Brain microvascular endothelial cell (primary cell): Measurements from ENCODE around the gene NDRG3.

Experiments used
- DNase-seq: peaks from one replicate; pipeline ENCODE4 v3.0.0-alpha.2; 2020
- H3K27ac ChIP-seq: fragments of 250-450 bp; sonication (Bioruptor Pico); 2 replicates; pipeline ENCODE4 v1.5.1; 2020; ENCODE audit warnings: mild to moderate bottlenecking, moderate library complexity
- H3K27me3 ChIP-seq: fragments of 250-450 bp; sonication (Bioruptor Pico); replicated peaks from 2 replicates; pipeline ENCODE4 v1.5.1; 2020; ENCODE audit warnings: mild to moderate bottlenecking
- H3K36me3 ChIP-seq: fragments of 250-450 bp; sonication (Bioruptor Pico); replicated peaks from 2 replicates; pipeline ENCODE4 v1.5.1; 2020; ENCODE audit warnings: mild to moderate bottlenecking
- H3K4me3 ChIP-seq: 2 replicates; pipeline ENCODE4 v1.5.1; 2011; ENCODE audit warnings: low read depth, mild to moderate bottlenecking, control low read depth, low read length, moderate library complexity
- in situ Hi-C: cut with HindIII; loops from 2 replicates; pipeline ENCODE4 v1.10.0; 2017; ENCODE audit warnings: low sequenced_read_pairs, low pct_ligation_motif_present
- TF ChIP-seq, protein P1 (sequence below): IDR thresholded peaks from 2 replicates; pipeline ENCODE4 v1.5.1; 2011; ENCODE audit warnings: low read depth, mild to moderate bottlenecking, moderate library complexity, low read length, control low read depth, inconsistent platforms; ENCODE audit errors: missing control alignments

Gene NDRG3

GRCh38 chr20:36745234-36745926 is 510 bp downstream of the NDRG3 start:
- TF ChIP-seq, protein P1, sequence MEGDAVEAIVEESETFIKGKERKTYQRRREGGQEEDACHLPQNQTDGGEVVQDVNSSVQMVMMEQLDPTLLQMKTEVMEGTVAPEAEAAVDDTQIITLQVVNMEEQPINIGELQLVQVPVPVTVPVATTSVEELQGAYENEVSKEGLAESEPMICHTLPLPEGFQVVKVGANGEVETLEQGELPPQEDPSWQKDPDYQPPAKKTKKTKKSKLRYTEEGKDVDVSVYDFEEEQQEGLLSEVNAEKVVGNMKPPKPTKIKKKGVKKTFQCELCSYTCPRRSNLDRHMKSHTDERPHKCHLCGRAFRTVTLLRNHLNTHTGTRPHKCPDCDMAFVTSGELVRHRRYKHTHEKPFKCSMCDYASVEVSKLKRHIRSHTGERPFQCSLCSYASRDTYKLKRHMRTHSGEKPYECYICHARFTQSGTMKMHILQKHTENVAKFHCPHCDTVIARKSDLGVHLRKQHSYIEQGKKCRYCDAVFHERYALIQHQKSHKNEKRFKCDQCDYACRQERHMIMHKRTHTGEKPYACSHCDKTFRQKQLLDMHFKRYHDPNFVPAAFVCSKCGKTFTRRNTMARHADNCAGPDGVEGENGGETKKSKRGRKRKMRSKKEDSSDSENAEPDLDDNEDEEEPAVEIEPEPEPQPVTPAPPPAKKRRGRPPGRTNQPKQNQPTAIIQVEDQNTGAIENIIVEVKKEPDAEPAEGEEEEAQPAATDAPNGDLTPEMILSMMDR = no peak
- no peak overlapping the region for H3K27ac ChIP-seq
- H3K27me3 ChIP-seq = no peaks in the 10 kb centered on the region
- peak; percentile 0 for DNase-seq
- in situ Hi-C loops = no loop called here
- H3K4me3 ChIP-seq = peak overlapping the region; percentile 77
- H3K36me3 ChIP-seq = no peaks in the 10 kb centered on the region

DNA sequence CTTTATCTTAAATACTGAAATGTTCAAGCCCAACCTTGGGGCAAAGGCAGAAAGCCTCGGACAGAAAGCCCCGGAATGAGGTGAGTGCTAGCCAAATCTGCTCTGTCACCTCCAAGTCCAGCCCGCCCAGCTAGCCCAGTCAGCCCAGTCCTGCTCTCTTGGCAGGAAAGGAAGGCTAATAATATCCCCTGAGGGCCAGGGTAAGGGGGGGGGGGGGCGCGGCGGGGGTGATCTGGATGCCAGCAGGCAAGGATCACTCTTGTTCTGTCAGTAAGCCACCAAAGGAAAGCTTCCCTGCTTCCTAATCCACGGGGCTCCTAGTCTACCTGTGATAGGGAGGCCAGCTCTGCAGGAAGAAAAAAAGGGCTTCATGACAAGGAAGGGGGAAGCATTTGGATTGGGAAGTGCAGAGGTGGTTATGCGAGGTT is 1.1 kb downstream of the NDRG3 start:
- no peak overlapping the region for H3K27ac ChIP-seq
- TF ChIP-seq, protein P1 = no peak
- in situ Hi-C loops = no loop called here
- H3K4me3 ChIP-seq = peak overlapping the region; percentile 77
- H3K27me3 ChIP-seq = no peaks in the 10 kb centered on the region
- peak; percentile 5 for DNase-seq
- no peaks in the 10 kb centered on the region for H3K36me3 ChIP-seq

DNA sequence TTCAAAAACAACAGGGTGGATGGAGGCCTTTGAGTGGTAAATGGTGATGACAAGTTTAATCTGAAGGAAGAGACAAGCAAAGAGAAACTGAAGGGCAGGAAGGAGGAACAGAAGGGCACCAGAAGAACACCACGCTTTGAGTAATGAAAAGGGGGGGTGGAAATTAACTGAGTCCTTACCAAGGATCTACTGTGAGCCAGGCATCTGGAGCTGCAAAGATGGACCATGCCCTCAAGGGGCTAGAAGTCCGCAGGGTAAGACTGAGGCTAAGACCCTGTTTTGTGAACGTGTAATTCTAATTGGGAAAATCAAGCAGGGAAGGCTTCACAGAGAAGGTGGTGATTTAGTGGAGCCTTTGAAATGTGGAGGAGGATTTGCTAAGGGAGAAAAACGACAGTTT is 1.6 kb downstream of the NDRG3 start:
- H3K27ac ChIP-seq = no peak overlapping the region
- H3K27me3 ChIP-seq = no peaks in the 10 kb centered on the region
- TF ChIP-seq, protein P1 = no peak
- H3K4me3 ChIP-seq = no peak overlapping the region
- no peak for DNase-seq
- no peaks in the 10 kb centered on the region for H3K36me3 ChIP-seq
- in situ Hi-C loops = no loop called here

DNA sequence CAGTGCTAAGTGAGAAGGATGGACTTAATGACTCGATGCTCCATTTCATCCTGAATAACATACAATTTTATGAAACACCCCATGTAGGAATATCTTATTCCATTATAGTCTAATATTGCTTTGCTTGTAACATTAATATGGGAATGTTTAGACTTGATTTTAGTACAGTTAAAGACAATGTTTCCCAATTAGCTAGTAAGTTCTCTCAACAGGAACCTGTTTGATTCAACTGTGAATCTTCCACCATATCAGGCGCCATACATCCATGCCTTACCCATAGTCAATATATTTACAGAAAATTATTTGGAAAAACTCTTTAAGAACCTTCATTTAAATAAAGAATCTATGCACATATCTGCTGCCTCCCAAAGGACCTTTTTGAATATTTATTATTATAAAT is 3.3 kb downstream of the NDRG3 start:
- H3K36me3 ChIP-seq = no peaks in the 10 kb centered on the region
- no peaks in the 10 kb centered on the region for H3K27me3 ChIP-seq
- no peak overlapping the region for H3K27ac ChIP-seq
- TF ChIP-seq, protein P1 = no peak
- no peak for DNase-seq
- in situ Hi-C loops = no loop called here
- no peak overlapping the region for H3K4me3 ChIP-seq

GRCh38 chr20:36741072-36741471 is 4.8 kb downstream of the NDRG3 start:
- no peak overlapping the region for H3K27ac ChIP-seq
- in situ Hi-C loops = no loop called here
- H3K27me3 ChIP-seq = no peaks in the 10 kb centered on the region
- no peaks in the 10 kb centered on the region for H3K36me3 ChIP-seq
- H3K4me3 ChIP-seq = no peak overlapping the region
- TF ChIP-seq, protein P1 = no peak
- no peak for DNase-seq

GRCh38 chr20:36737183-36737499 is 8.7 kb downstream of the NDRG3 start:
- no peak overlapping the region for H3K27ac ChIP-seq
- H3K27me3 ChIP-seq = no peaks in the 10 kb centered on the region
- no peak overlapping the region for H3K4me3 ChIP-seq
- in situ Hi-C loops = no loop called here
- TF ChIP-seq, protein P1 = no peak
- DNase-seq = no peak
- H3K36me3 ChIP-seq = no peaks in the 10 kb centered on the region
